Naive B cell (primary cell): Measurements from ENCODE around the gene TMEM158. TPM values are rescaled to one million over a fixed set of nuclear protein-coding genes. Genes with fewer than 3 reads are reported as not detected.

Experiments
- ATAC-seq, 2 donors: fragments of 150-1000 bp; cut with Tn5 transposase; 2 replicates each; pipeline ENCODE4 v1.10.0; 2021; ENCODE audit warnings: low read depth in 2 of 2, mild to moderate bottlenecking in 2 of 2, moderate library complexity in 2 of 2
- DNase-seq: peaks from one replicate; pipeline ENCODE4 v3.0.0; 2022
- H3K27ac Mint-ChIP-seq, 6 donors: one replicate each; pipeline ENCODE4 v1.8.0; 2020 to 2022; ENCODE audit warnings: mild to moderate bottlenecking in 6 of 6, mixed read lengths in 6 of 6, moderate library complexity in 5 of 6, inconsistent platforms in 2 of 6
- H3K27me3 Mint-ChIP-seq, 3 donors: one replicate each; pipeline ENCODE4 v1.8.0; 2021 to 2022; ENCODE audit warnings: mixed read lengths in 3 of 3, mild to moderate bottlenecking in 1 of 3
- H3K36me3 Mint-ChIP-seq, 2 donors: one replicate each; pipeline ENCODE4 v1.8.0; 2020 to 2022; ENCODE audit warnings: mixed read lengths in 2 of 2, inconsistent platforms in 1 of 2, mild to moderate bottlenecking in 1 of 2
- H3K4me1 Mint-ChIP-seq, 3 donors: one replicate each; pipeline ENCODE4 v1.8.0; 2020 to 2022; ENCODE audit warnings: mixed read lengths in 3 of 3, inconsistent platforms in 1 of 3, mild to moderate bottlenecking in 1 of 3, moderate library complexity in 1 of 3
- H3K4me3 Mint-ChIP-seq, 8 donors: one replicate each; pipeline ENCODE4 v1.8.0; 2020 to 2022; ENCODE audit warnings: mild to moderate bottlenecking in 8 of 8, mixed read lengths in 8 of 8, moderate library complexity in 8 of 8, inconsistent platforms in 2 of 8
- H3K9me3 Mint-ChIP-seq, 7 donors: one replicate each; pipeline ENCODE4 v1.8.0; 2020 to 2022; ENCODE audit warnings: mixed read lengths in 7 of 7, mild to moderate bottlenecking in 5 of 7, inconsistent platforms in 2 of 7, moderate library complexity in 1 of 7
- polyA plus RNA-seq, 6 donors: library from polyadenylated mRNA; unstranded; fragments of 300-500 nt; fragmentation: Illumina TruSeq; gene quantifications; one replicate each; pipeline ENCODE4 v1.2.3, GENCODE V29; 2021; ENCODE audit warnings: low read depth in 6 of 6

Gene TMEM158
- polyA plus RNA-seq, 6 donors from 2014 or later, result 0.17 TPM; not detected in 5

GRCh38 chr3:45252826-45253225 lies 26.7 kb upstream of the TMEM158 start:
- H3K27me3 Mint-ChIP-seq, result peaks cover 5 to 7% (median 5%) of the 10 kb centered on the region in 3 donors
- ATAC-seq, result no peak
- H3K36me3 Mint-ChIP-seq, result no peaks in the 10 kb centered on the region
- H3K9me3 Mint-ChIP-seq, result no peaks in the 10 kb centered on the region
- no peak overlapping the region for H3K27ac Mint-ChIP-seq
- peaks cover 11% of the 10 kb centered on the region in 3 donors for H3K4me1 Mint-ChIP-seq
- no peak overlapping the region for H3K4me3 Mint-ChIP-seq
- DNase-seq, result no peak

GRCh38 chr3:45249391-45249790 lies 23.3 kb upstream of the TMEM158 start:
- Mint-ChIP-seq H3K4me1 (peaks cover 11% of the 10 kb centered on the region in 3 donors), H3K9me3 (no peaks in the 10 kb centered on the region), H3K27ac (no peak overlapping the region), H3K36me3 (no peaks in the 10 kb centered on the region), H3K4me3 (no peak overlapping the region), H3K27me3 (peaks cover 0 to 15% (median 13%) of the 10 kb centered on the region in 3 donors)
- ATAC-seq (no peak), DNase-seq (no peak)

GRCh38 chr3:45246241-45246640 lies 20.2 kb upstream of the TMEM158 start:
- H3K27ac Mint-ChIP-seq, result no peak overlapping the region

GRCh38 chr3:45244356-45244755 lies 18.3 kb upstream of the TMEM158 start:
- Mint-ChIP-seq H3K36me3 (no peaks in the 10 kb centered on the region), H3K9me3 (peaks cover 0 to 2% (median 0%) of the 10 kb centered on the region in 7 donors), H3K4me3 (no peak overlapping the region), H3K4me1 (no peaks in the 10 kb centered on the region), H3K27ac (no peak overlapping the region), H3K27me3 (peaks cover 17 to 28% (median 19%) of the 10 kb centered on the region in 3 donors)
- ATAC-seq (no peak), DNase-seq (no peak)

More at GRCh38 chr3:45246241-45246640, 20.2 kb upstream of the TMEM158 start:
- ATAC-seq (no peak), DNase-seq (no peak)
- no peak overlapping the region for H3K4me3 Mint-ChIP-seq
- H3K9me3 Mint-ChIP-seq, result peaks cover 0 to 2% (median 0%) of the 10 kb centered on the region in 7 donors
- no peaks in the 10 kb centered on the region for H3K4me1 Mint-ChIP-seq
- peaks cover 11 to 22% (median 19%) of the 10 kb centered on the region in 3 donors for H3K27me3 Mint-ChIP-seq
- no peaks in the 10 kb centered on the region for H3K36me3 Mint-ChIP-seq

- H3K36me3 Mint-ChIP-seq, result no peaks in the 10 kb centered on the region
- no peak overlapping the region for H3K27ac Mint-ChIP-seq
- no peak overlapping the region for H3K4me3 Mint-ChIP-seq
- H3K9me3 Mint-ChIP-seq, result peaks cover 0 to 10% (median 2%) of the 10 kb centered on the region in 7 donors
- ATAC-seq, result no peak
- no peak for DNase-seq
- H3K27me3 Mint-ChIP-seq, result peaks cover 17 to 30% (median 23%) of the 10 kb centered on the region in 3 donors
- no peaks in the 10 kb centered on the region for H3K4me1 Mint-ChIP-seq
Observed at GRCh38 chr3:45241206-45241605, 15.1 kb upstream of the TMEM158 start.

- peaks cover 17 to 34% (median 30%) of the 10 kb centered on the region in 3 donors for H3K27me3 Mint-ChIP-seq
- peaks cover 3 to 20% (median 8%) of the 10 kb centered on the region in 7 donors for H3K9me3 Mint-ChIP-seq
- peak overlapping the region in 1 of 6 donors; percentile 60 for H3K27ac Mint-ChIP-seq
- DNase-seq, result no peak
- no peak overlapping the region for H3K4me3 Mint-ChIP-seq
- ATAC-seq, result no peak
- H3K36me3 Mint-ChIP-seq, result peaks cover 0 to 7% of the 10 kb centered on the region in 2 donors
- no peaks in the 10 kb centered on the region for H3K4me1 Mint-ChIP-seq
Observed at GRCh38 chr3:45240292-45240691, 14.2 kb upstream of the TMEM158 start.

GRCh38 chr3:45239254-45239653 lies 13.2 kb upstream of the TMEM158 start:
- no peak for ATAC-seq
- Mint-ChIP-seq H3K27ac (no peak overlapping the region), H3K27me3 (peaks cover 23 to 35% (median 24%) of the 10 kb centered on the region in 3 donors), H3K4me3 (no peak overlapping the region), H3K9me3 (peaks cover 5 to 22% (median 9%) of the 10 kb centered on the region in 7 donors), H3K36me3 (peaks cover 0 to 11% of the 10 kb centered on the region in 2 donors), H3K4me1 (no peaks in the 10 kb centered on the region)
- DNase-seq, result no peak

GRCh38 chr3:45236964-45237363 lies 10.9 kb upstream of the TMEM158 start:
- H3K4me1 Mint-ChIP-seq, result no peaks in the 10 kb centered on the region

GRCh38 chr3:45235409-45235808 lies 9.3 kb upstream of the TMEM158 start:
- Mint-ChIP-seq H3K27ac (no peak overlapping the region), H3K36me3 (peaks cover 0 to 11% of the 10 kb centered on the region in 2 donors), H3K4me1 (no peaks in the 10 kb centered on the region), H3K4me3 (no peak overlapping the region), H3K9me3 (peaks cover 5 to 22% (median 9%) of the 10 kb centered on the region in 7 donors), H3K27me3 (peaks cover 19 to 49% (median 36%) of the 10 kb centered on the region in 3 donors)
- DNase-seq (no peak), ATAC-seq (no peak)

More at GRCh38 chr3:45236964-45237363, 10.9 kb upstream of the TMEM158 start:
- H3K4me3 Mint-ChIP-seq, result no peak overlapping the region
- H3K27me3 Mint-ChIP-seq, result peaks cover 18 to 35% (median 22%) of the 10 kb centered on the region in 3 donors
- no peak overlapping the region for H3K27ac Mint-ChIP-seq
- DNase-seq, result no peak
- no peak for ATAC-seq
- H3K9me3 Mint-ChIP-seq, result peaks cover 5 to 22% (median 9%) of the 10 kb centered on the region in 7 donors
- H3K36me3 Mint-ChIP-seq, result peaks cover 0 to 11% of the 10 kb centered on the region in 2 donors

- ATAC-seq, result no peak
- Mint-ChIP-seq H3K9me3 (peaks cover 5 to 22% (median 9%) of the 10 kb centered on the region in 7 donors), H3K36me3 (peaks cover 0 to 11% of the 10 kb centered on the region in 2 donors), H3K4me3 (no peak overlapping the region), H3K4me1 (peaks cover 0 to 4% (median 0%) of the 10 kb centered on the region in 3 donors), H3K27ac (no peak overlapping the region), H3K27me3 (peaks cover 25 to 49% (median 41%) of the 10 kb centered on the region in 3 donors)
- no peak for DNase-seq
Observed at GRCh38 chr3:45234250-45234649, 8.2 kb upstream of the TMEM158 start.

- DNase-seq (no peak), ATAC-seq (no peak)
- peaks cover 0 to 5% (median 0%) of the 10 kb centered on the region in 3 donors for H3K4me1 Mint-ChIP-seq
- peaks cover 5 to 22% (median 9%) of the 10 kb centered on the region in 7 donors for H3K9me3 Mint-ChIP-seq
- H3K27me3 Mint-ChIP-seq, result peaks cover 36 to 66% (median 54%) of the 10 kb centered on the region in 3 donors
- H3K27ac Mint-ChIP-seq, result no peak overlapping the region
- H3K4me3 Mint-ChIP-seq, result peak overlapping the region in 1 of 8 donors; percentile 53
- H3K36me3 Mint-ChIP-seq, result peaks cover 0 to 11% of the 10 kb centered on the region in 2 donors
Observed at GRCh38 chr3:45232521-45232920, 6.4 kb upstream of the TMEM158 start.

- DNase-seq, result no peak
- H3K27ac Mint-ChIP-seq, result no peak overlapping the region
- peaks cover 58 to 74% (median 72%) of the 10 kb centered on the region in 3 donors for H3K27me3 Mint-ChIP-seq
- peak overlapping the region in 4 of 8 donors; percentile 12 to 81 (median 59) for H3K4me3 Mint-ChIP-seq
- no peaks in the 10 kb centered on the region for H3K9me3 Mint-ChIP-seq
- no peak for ATAC-seq
- H3K36me3 Mint-ChIP-seq, result no peaks in the 10 kb centered on the region
- peaks cover 4 to 20% (median 9%) of the 10 kb centered on the region in 3 donors for H3K4me1 Mint-ChIP-seq
Observed at GRCh38 chr3:45227946-45228345, 1.9 kb upstream of the TMEM158 start.

- DNase-seq (no peak), ATAC-seq (no peak)
- H3K36me3 Mint-ChIP-seq, result no peaks in the 10 kb centered on the region
- H3K4me3 Mint-ChIP-seq, result peak overlapping the region; percentile 53 to 88 (median 76)
- no peaks in the 10 kb centered on the region for H3K9me3 Mint-ChIP-seq
- H3K27ac Mint-ChIP-seq, result no peak overlapping the region
- peaks cover 65 to 81% (median 76%) of the 10 kb centered on the region in 3 donors for H3K27me3 Mint-ChIP-seq
- H3K4me1 Mint-ChIP-seq, result peaks cover 4 to 20% (median 9%) of the 10 kb centered on the region in 3 donors
Observed at GRCh38 chr3:45227071-45227820, 1.2 kb upstream of the TMEM158 start.
